SK-N-SH (cell line): ENCODE results near the gene ANK3.

Experiments used
- CTCF ChIP-seq: fragments of 200-600 bp; sonication (generic); IDR thresholded peaks from 2 replicates; pipeline ENCODE4 v1.6.1; 2017; ENCODE audit warnings: antibody characterized with exemption, mild to moderate bottlenecking, moderate library complexity
- EZH2phosphoT487 ChIP-seq: fragments of 200-600 bp; sonication (generic); IDR thresholded peaks from 2 replicates; pipeline ENCODE4 v1.6.1; 2017; ENCODE audit warnings: low read depth, mixed run types, mild to moderate bottlenecking, antibody characterized with exemption, moderate library complexity, borderline replicate concordance
- JUND ChIP-seq: IDR thresholded peaks from 2 replicates; pipeline ENCODE4 v1.4.0; 2012
- RCOR1 ChIP-seq: fragments of 150-350 bp; IDR thresholded peaks from 2 replicates; pipeline ENCODE4 v1.6.1; 2017; ENCODE audit warnings: antibody characterized with exemption, low read length
- RXRA ChIP-seq: IDR thresholded peaks from 2 replicates; pipeline ENCODE4 v1.4.0; 2012; ENCODE audit warnings: low read depth, mild to moderate bottlenecking, borderline replicate concordance
- USF2 ChIP-seq: fragments of 150-350 bp; IDR thresholded peaks from 2 replicates; pipeline ENCODE4 v1.6.1; 2017; ENCODE audit warnings: antibody characterized with exemption, low read length, low read depth, borderline replicate concordance

- TF ChIP-seq CTCF = no peak
- TF ChIP-seq USF2 = no peak
- TF ChIP-seq JUND = no peak
- no peak for TF ChIP-seq RCOR1
- no peak for TF ChIP-seq RXRA
- TF ChIP-seq EZH2phosphoT487 = no peak
Observed at GRCh38 chr10:60316029-60316428, 73.6 kb downstream of the ANK3 start.
